PC-3 (cell line): ENCODE results near the gene SLC12A1. TPM values are rescaled to one million over a fixed set of nuclear protein-coding genes. Genes with fewer than 3 reads are reported as not detected.

Experiments
- ATAC-seq: fragments of 200-7000 bp; cut with Tn5 transposase; 2 replicates; pipeline ENCODE4 v1.9.1; 2020; ENCODE audit warnings: mild to moderate bottlenecking, moderate library complexity
- BruUV-seq: library from RNA; stranded (reverse); fragments of 400-500 nt; replicated peaks from 2 replicates; lab custom pipeline; 2021; lab: Mats Ljungman, UMichigan
- CTCF ChIA-PET: fragments of 300-600 bp; sonication (Branson Sonifier 250); formaldehyde crosslinking; loops from one replicate; lab custom pipeline; 2022; ENCODE audit warnings: antibody characterized with exemption; lab: Charles Lee
- POLR2A ChIA-PET: fragments of 300-600 bp; sonication (Branson Sonifier 250); formaldehyde crosslinking; loops from one replicate; lab custom pipeline; 2022; ENCODE audit warnings: antibody characterized with exemption; ENCODE audit not compliant: unreplicated experiment; lab: Charles Lee
- DNase-seq: peaks from one replicate; pipeline ENCODE4 v3.0.0-alpha.2; 2015
- H2AFZ ChIP-seq: fragments of 300-600 bp; sonication (generic); 2 replicates; pipeline ENCODE4 v1.6.0; 2016; ENCODE audit warnings: antibody characterized with exemption, low read length
- H3F3A ChIP-seq: fragments of 300-600 bp; sonication (generic); one replicate; pipeline ENCODE4 v1.6.0; 2017; ENCODE audit warnings: antibody characterized with exemption, low read length, control low read depth, mild to moderate bottlenecking; ENCODE audit not compliant: unreplicated experiment
- H3K27ac ChIP-seq: fragments of 300-600 bp; sonication (generic); 2 replicates; pipeline ENCODE4 v1.5.1; 2016; ENCODE audit warnings: mild to moderate bottlenecking, low read length
- H3K27me3 ChIP-seq: fragments of 300-600 bp; sonication (generic); 2 replicates; pipeline ENCODE4 v1.6.1; 2016; ENCODE audit warnings: low read length, mixed read lengths
- H3K36me3 ChIP-seq: fragments of 300-600 bp; sonication (generic); 2 replicates; pipeline ENCODE4 v1.6.1; 2016; ENCODE audit warnings: low read depth, mixed run types, low read length, mixed read lengths
- H3K4me1 ChIP-seq: fragments of 300-600 bp; sonication (generic); 2 replicates; pipeline ENCODE4 v1.5.1; 2016; ENCODE audit warnings: low read length; ENCODE audit not compliant: insufficient read depth
- H3K4me2 ChIP-seq: fragments of 300-600 bp; sonication (generic); 2 replicates; pipeline ENCODE4 v1.6.0; 2016; ENCODE audit warnings: low read length
- H3K4me3 ChIP-seq: fragments of 300-600 bp; sonication (generic); 2 replicates; pipeline ENCODE4 v1.5.1; 2016; ENCODE audit warnings: mild to moderate bottlenecking, low read length, mixed read lengths
- H3K79me2 ChIP-seq: fragments of 300-600 bp; sonication (generic); 2 replicates; pipeline ENCODE4 v1.6.1; 2017; ENCODE audit warnings: low read length, mixed read lengths
- H3K9ac ChIP-seq: fragments of 300-600 bp; sonication (generic); 2 replicates; pipeline ENCODE4 v1.6.0; 2016; ENCODE audit warnings: mild to moderate bottlenecking, low read length
- H3K9me2 ChIP-seq: fragments of 300-600 bp; sonication (generic); replicated peaks from 2 replicates; pipeline ENCODE4 v1.6.1; 2016; ENCODE audit warnings: mixed run types, low read length, mixed read lengths
- H3K9me3 ChIP-seq: fragments of 300-600 bp; sonication (generic); 2 replicates; pipeline ENCODE4 v1.6.1; 2016; ENCODE audit warnings: low read length, mixed read lengths
- H4K20me1 ChIP-seq: fragments of 300-600 bp; sonication (generic); 2 replicates; pipeline ENCODE4 v1.6.1; 2016; ENCODE audit warnings: low read length, mixed read lengths
- EZH2 ChIP-seq: fragments of 300-600 bp; sonication (generic); IDR thresholded peaks from one replicate; pipeline ENCODE4 v1.6.1; 2017; ENCODE audit warnings: antibody characterized with exemption, mild to moderate bottlenecking, low read length; ENCODE audit not compliant: unreplicated experiment
- EZH2phosphoT487 ChIP-seq: fragments of 300-600 bp; sonication (generic); IDR thresholded peaks from 2 replicates; pipeline ENCODE4 v1.6.1; 2018; ENCODE audit warnings: mild to moderate bottlenecking, antibody characterized with exemption, low read length, borderline replicate concordance
- intact Hi-C: fragments of 100-400 bp; cut with micrococcal nuclease; formaldehyde crosslinking; loops from 2 replicates; pipeline ENCODE4 v1.9.0; 2023
- total RNA-seq: library from RNA; depleted of rRNA; stranded (reverse); fragments of >200 nt; gene quantifications from 2 replicates; pipeline ENCODE4 v1.2.3, GENCODE V29; 2014
- TF ChIP-seq, protein P1 (sequence below): fragments of 300-600 bp; sonication (generic); conservative IDR thresholded peaks from 2 replicates; pipeline ENCODE4 v1.5.1; 2017; ENCODE audit warnings: antibody characterized with exemption, low read depth, mild to moderate bottlenecking, low read length

SLC12A1 gene
- total RNA-seq, 1 experiment from 2014 or later = not detected

DNA sequence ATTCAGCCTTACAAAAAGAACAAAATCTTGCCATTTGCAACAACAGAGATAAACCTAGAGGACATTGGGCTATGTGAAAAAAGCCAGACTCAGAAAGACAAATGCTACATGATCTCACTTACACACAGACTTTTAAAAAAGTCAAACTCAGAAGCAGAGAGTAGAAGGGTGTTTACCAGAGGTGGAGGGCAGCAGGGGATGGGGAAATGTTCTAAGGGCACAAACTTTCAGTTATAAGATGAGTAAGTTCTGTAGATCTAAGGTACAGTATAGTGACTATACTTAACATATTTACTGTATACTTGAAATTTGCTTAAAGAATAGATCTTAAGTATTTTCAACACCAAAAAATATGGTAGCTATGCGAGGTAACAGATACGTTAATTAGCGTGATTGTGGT, 31.0 kb upstream of the SLC12A1 start:
- H3K4me2 ChIP-seq = no peak overlapping the region
- H3F3A ChIP-seq = no peaks in the 10 kb centered on the region
- peaks cover 35% of the 10 kb centered on the region for H3K79me2 ChIP-seq
- ATAC-seq (no peak), DNase-seq (no peak)
- no peaks in the 10 kb centered on the region for H3K27me3 ChIP-seq
- POLR2A ChIA-PET = no interaction called here
- no peaks in the 10 kb centered on the region for H3K9me2 ChIP-seq
- no peaks in the 10 kb centered on the region for H3K36me3 ChIP-seq
- H4K20me1 ChIP-seq = no peaks in the 10 kb centered on the region
- TF ChIP-seq EZH2phosphoT487 = no peak
- TF ChIP-seq EZH2 = no peak
- TF ChIP-seq, protein P1, sequence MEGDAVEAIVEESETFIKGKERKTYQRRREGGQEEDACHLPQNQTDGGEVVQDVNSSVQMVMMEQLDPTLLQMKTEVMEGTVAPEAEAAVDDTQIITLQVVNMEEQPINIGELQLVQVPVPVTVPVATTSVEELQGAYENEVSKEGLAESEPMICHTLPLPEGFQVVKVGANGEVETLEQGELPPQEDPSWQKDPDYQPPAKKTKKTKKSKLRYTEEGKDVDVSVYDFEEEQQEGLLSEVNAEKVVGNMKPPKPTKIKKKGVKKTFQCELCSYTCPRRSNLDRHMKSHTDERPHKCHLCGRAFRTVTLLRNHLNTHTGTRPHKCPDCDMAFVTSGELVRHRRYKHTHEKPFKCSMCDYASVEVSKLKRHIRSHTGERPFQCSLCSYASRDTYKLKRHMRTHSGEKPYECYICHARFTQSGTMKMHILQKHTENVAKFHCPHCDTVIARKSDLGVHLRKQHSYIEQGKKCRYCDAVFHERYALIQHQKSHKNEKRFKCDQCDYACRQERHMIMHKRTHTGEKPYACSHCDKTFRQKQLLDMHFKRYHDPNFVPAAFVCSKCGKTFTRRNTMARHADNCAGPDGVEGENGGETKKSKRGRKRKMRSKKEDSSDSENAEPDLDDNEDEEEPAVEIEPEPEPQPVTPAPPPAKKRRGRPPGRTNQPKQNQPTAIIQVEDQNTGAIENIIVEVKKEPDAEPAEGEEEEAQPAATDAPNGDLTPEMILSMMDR = no peak
- no peak overlapping the region for H3K9ac ChIP-seq
- H3K4me1 ChIP-seq = peaks cover 7% of the 10 kb centered on the region; the same call in 1 of the 2 replicates
- intact Hi-C loops = no loop called here
- no TSS peak for BruUV-seq
- no peak overlapping the region for H3K4me3 ChIP-seq
- CTCF ChIA-PET = no interaction called here
- no peak overlapping the region for H2AFZ ChIP-seq
- H3K9me3 ChIP-seq = no peaks in the 10 kb centered on the region
- H3K27ac ChIP-seq = no peak overlapping the region

- ChIA-PET CTCF (no interaction called here), POLR2A (no interaction called here)
- H3K4me3 ChIP-seq = no peak overlapping the region
- no peak overlapping the region for H2AFZ ChIP-seq
- no peaks in the 10 kb centered on the region for H3K9me2 ChIP-seq
- no peaks in the 10 kb centered on the region for H4K20me1 ChIP-seq
- intact Hi-C loops = no loop called here
- no TSS peak for BruUV-seq
- H3F3A ChIP-seq = no peaks in the 10 kb centered on the region
- no peak overlapping the region for H3K9ac ChIP-seq
- ATAC-seq (no peak), DNase-seq (no peak)
- TF ChIP-seq, protein P1 = no peak
- TF ChIP-seq EZH2phosphoT487 (no peak), EZH2 (no peak)
- peaks cover 35% of the 10 kb centered on the region for H3K79me2 ChIP-seq
- no peaks in the 10 kb centered on the region for H3K27me3 ChIP-seq
- no peak overlapping the region for H3K4me2 ChIP-seq
- H3K36me3 ChIP-seq = no peaks in the 10 kb centered on the region
- no peak overlapping the region for H3K27ac ChIP-seq
- H3K9me3 ChIP-seq = no peaks in the 10 kb centered on the region
- H3K4me1 ChIP-seq = peaks cover 7% of the 10 kb centered on the region; the same call in 1 of the 2 replicates
These were observed 30.0 kb upstream of the SLC12A1 start for GRCh38 chr15:48176112-48176511.

- BruUV-seq = TSS peak; percentile 59
These were observed 29.1 kb upstream of the SLC12A1 start for GRCh38 chr15:48176957-48177356.

More at GRCh38 chr15:48176957-48177356, 29.1 kb upstream of the SLC12A1 start:
- no peak overlapping the region for H3K9ac ChIP-seq
- H3K4me1 ChIP-seq = peaks cover 7% of the 10 kb centered on the region; the same call in 1 of the 2 replicates
- no peaks in the 10 kb centered on the region for H3K27me3 ChIP-seq
- CTCF ChIA-PET = no interaction called here
- H2AFZ ChIP-seq = 0 out of 2 replicates have a peak overlapping the region, but pooled peaks have one; percentile 92
- H3K36me3 ChIP-seq = no peaks in the 10 kb centered on the region
- no peak for DNase-seq
- H3K79me2 ChIP-seq = peaks cover 29% of the 10 kb centered on the region
- no peaks in the 10 kb centered on the region for H3K9me3 ChIP-seq
- ATAC-seq = no peak
- no peak overlapping the region for H3K27ac ChIP-seq
- POLR2A ChIA-PET = no interaction called here
- H3K9me2 ChIP-seq = no peaks in the 10 kb centered on the region
- TF ChIP-seq, protein P1 = no peak
- TF ChIP-seq EZH2 (no peak), EZH2phosphoT487 (no peak)
- no peaks in the 10 kb centered on the region for H3F3A ChIP-seq
- intact Hi-C loops = no loop called here
- H3K4me2 ChIP-seq = peak overlapping the region; percentile 84
- no peaks in the 10 kb centered on the region for H4K20me1 ChIP-seq
- H3K4me3 ChIP-seq = peak overlapping the region; percentile 71
